Peyer's patch (tissue), 4 donors: ENCODE measurements around the gene REV3L.

ENCODE experiments used
- POLR2A ChIP-seq, 2 donors: fragments of 450-650 bp; IDR thresholded peaks; one replicate each; pipeline ENCODE4 v1.5.1; 2017; ENCODE audit warnings: antibody characterized with exemption in 2 of 2, mild to moderate bottlenecking in 2 of 2, moderate library complexity in 2 of 2
- TF ChIP-seq, protein P1 (sequence below), 6 experiments: fragments of 450-650 bp in 4 of 6; fragments of 200-600 bp in 2 of 6; sonication (generic) in 1 of 6; IDR thresholded peaks; one replicate each; pipeline ENCODE4 v1.5.1; 2017 to 2019; ENCODE audit warnings: antibody characterized with exemption in 6 of 6, mild to moderate bottlenecking in 3 of 6, moderate library complexity in 1 of 6

DNA sequence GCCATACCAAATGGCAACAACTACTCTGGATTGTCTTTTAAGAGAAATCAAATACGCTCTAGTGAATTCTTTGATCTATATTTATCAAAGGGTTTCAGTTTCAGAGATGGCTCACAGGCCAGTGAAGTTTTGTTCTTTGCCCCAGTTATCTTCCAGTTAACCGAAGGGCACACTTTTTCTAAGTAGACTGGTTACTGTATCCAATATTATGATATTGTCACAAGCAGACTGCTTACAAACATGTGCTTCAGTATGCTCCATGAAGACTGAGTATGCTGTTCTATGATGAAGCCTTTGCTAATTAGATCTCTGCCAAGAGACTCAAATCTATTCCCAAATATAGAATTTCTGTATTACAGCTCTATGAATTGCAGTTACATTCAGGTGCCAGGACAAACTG lies 181.1 kb downstream of the REV3L start:
- TF ChIP-seq, protein P1, sequence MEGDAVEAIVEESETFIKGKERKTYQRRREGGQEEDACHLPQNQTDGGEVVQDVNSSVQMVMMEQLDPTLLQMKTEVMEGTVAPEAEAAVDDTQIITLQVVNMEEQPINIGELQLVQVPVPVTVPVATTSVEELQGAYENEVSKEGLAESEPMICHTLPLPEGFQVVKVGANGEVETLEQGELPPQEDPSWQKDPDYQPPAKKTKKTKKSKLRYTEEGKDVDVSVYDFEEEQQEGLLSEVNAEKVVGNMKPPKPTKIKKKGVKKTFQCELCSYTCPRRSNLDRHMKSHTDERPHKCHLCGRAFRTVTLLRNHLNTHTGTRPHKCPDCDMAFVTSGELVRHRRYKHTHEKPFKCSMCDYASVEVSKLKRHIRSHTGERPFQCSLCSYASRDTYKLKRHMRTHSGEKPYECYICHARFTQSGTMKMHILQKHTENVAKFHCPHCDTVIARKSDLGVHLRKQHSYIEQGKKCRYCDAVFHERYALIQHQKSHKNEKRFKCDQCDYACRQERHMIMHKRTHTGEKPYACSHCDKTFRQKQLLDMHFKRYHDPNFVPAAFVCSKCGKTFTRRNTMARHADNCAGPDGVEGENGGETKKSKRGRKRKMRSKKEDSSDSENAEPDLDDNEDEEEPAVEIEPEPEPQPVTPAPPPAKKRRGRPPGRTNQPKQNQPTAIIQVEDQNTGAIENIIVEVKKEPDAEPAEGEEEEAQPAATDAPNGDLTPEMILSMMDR (IDR thresholded peaks at IDR 0.05), result no peak
- TF ChIP-seq POLR2A (IDR thresholded peaks at IDR 0.05), result no peak
